ENCODE measurements around the gene KMT2A. TPM values are rescaled to one million over a fixed set of nuclear protein-coding genes. Genes with fewer than 3 reads are reported as not detected.
"Not testable (repeated sequence)": the region's sequence is repeated elsewhere in the genome, so short reads cannot be mapped to it uniquely, and the experiment has no call there.

KMT2A gene
- total RNA-seq, 1 donor from 2014 or later, result 24.3 TPM

DNA sequence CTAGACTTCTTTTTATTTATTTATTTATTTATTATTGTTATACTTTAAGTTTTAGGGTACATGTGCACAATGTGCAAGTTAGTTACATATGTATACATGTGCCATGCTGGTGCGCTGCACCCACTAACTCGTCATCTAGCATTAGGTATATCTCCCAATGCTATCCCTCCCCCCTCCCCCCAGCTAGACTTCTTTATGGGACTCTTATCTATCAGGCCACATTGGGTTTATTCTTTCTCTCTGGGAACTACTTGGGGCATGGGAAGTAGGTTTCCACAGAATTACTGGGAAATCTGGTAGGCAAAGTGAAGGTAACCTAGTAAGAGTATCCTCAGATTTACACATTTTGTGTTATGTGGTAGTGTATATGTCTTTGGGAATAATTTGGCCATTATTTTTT is 32.7 kb downstream of the KMT2A start:
- DNase-seq (ENCODE audit: missing footprints); intact Hi-C loops (cut with DNase I); ATAC-seq: not testable (repeated sequence)

DNA sequence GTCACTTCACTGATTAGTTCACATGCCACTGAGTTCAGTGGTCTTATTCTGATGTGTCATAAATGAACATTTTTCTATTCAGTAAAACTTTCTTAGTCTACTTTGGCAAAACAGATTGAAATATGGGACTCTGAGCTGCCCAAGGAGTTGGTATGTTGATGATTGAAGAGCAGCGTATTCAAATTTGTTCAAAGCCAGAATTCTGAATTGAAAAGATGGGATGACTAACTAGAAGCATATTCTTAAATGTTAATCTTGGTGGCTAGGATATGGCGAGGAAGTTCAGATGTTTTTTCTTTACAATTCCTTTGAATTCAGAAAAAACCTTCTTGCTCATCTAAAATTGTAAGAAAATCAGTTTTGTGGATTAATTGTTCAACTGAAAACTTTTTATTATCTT is 34.7 kb downstream of the KMT2A start:
- intact Hi-C loops (cut with DNase I), result no loop called here
- DNase-seq (ENCODE audit: missing footprints) (no peak), ATAC-seq (no peak)

DNA sequence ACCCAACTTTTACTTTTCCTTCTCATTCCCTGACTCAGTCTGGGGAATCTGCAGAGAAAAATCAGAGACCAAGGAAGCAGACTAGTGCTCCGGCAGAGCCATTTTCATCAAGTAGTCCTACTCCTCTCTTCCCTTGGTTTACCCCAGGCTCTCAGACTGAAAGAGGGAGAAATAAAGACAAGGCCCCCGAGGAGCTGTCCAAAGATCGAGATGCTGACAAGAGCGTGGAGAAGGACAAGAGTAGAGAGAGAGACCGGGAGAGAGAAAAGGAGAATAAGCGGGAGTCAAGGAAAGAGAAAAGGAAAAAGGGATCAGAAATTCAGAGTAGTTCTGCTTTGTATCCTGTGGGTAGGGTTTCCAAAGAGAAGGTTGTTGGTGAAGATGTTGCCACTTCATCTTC is 37.2 kb downstream of the KMT2A start:
- DNase-seq (ENCODE audit: missing footprints) (no peak), ATAC-seq (no peak)
- intact Hi-C loops (cut with DNase I), result no loop called here

DNA sequence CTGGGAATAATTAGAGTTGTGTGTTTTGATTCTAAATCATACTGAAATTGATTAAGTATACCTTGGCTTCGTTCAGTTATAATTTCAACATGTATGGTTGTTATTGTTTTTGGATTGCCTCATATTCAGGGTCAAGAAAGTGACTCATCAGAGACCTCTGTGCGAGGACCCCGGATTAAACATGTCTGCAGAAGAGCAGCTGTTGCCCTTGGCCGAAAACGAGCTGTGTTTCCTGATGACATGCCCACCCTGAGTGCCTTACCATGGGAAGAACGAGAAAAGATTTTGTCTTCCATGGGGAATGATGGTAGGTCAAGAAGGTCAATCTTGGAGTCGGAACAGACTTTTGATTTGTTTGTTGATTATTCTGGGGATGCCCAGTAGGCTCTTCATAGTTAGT is 40.4 kb downstream of the KMT2A start:
- ATAC-seq (no peak), DNase-seq (ENCODE audit: missing footprints) (no peak)
- intact Hi-C loops (cut with DNase I), result no loop called here

DNA sequence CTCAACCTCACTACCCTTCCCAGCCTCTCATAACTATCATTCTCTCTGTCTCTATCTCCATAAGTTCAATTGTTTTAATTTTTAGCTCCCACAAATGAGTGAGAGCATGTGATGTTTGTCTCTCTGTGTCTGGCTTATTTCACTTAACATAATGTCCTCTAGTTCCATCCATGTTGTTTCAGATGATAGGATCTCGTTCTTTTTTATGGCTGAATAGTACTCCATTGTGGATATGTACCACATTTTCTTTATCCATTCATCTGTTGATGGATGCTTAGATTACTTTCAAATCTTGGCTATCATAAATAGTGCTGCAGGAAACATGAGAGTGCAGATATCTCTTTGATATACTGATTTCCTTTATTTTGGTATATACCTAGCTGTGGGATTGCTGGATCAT is 44.9 kb downstream of the KMT2A start:
- intact Hi-C loops (cut with DNase I), result not testable (repeated sequence)

DNA sequence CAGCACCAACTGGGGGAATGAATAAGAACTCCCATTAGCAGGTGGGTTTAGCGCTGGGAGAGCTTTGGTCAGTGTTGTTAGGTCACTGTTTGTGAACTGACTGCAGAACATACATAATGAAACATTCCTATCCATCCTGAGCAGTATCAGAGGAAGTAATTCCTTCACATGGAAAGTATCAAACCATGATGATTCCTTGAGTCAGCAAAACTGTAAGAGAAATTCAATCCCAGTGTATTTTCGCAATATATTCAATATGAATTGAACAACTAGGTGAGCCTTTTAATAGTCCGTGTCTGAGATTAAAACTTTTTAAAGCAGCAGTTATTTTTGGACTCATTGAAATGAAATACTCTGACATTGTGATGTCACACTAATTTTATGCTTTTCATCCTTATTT is 48.1 kb downstream of the KMT2A start:
- intact Hi-C loops (cut with DNase I), result no loop called here

More for the DNA sequence above, 44.9 kb downstream of the KMT2A start:
- not testable (repeated sequence) for DNase-seq (ENCODE audit: missing footprints); ATAC-seq

DNA sequence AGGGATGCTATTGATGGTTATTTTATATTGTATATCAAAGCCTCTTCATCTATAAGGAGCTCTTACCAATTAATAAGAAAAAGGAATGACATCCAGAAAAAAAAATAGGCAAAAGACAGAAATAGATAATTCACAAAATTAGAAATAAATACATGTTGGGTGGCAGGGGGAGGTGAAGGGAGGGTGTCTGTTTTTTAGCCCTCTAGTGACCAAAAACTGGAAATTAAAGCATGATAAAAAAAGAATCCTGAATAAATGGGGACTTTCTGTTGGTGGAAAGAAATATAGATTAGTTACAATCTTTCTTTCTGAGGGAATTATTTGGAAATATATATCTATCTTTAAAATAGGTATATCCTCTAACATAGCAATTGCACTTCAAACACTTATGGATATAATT is 49.0 kb downstream of the KMT2A start:
- ATAC-seq, result no peak
- intact Hi-C loops (cut with DNase I), result loop anchor here (5.0 kb wide), 2 partner anchors 188 to 338 kb away; no protein-coding TSS in a partner anchor
- no peak for DNase-seq (ENCODE audit: missing footprints)

More for the DNA sequence above, 48.1 kb downstream of the KMT2A start:
- DNase-seq (ENCODE audit: missing footprints) (no peak), ATAC-seq (no peak)

DNA sequence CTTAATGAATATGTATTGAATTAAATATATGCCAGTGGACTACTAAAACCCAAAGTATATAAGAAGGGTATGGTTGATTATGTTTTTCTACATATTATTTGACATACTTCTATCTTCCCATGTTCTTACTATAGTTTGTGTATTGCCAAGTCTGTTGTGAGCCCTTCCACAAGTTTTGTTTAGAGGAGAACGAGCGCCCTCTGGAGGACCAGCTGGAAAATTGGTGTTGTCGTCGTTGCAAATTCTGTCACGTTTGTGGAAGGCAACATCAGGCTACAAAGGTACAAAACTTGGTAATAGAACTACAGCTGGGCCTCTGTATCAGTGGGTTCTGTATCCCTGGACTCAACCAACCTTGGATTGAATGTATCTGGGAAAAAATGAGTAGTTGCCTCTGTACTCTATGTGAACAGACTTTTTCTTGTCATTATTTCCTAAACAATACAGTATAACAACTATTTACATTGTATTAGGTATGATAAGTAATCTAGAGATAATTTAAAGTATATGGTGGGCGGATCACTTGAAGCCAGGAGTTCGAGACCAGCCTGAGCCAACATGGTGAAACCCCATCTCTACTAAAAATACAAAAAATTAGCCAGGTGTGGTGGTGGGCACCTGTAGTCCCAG is 52.3 kb downstream of the KMT2A start:
- ATAC-seq, result no peak

DNA sequence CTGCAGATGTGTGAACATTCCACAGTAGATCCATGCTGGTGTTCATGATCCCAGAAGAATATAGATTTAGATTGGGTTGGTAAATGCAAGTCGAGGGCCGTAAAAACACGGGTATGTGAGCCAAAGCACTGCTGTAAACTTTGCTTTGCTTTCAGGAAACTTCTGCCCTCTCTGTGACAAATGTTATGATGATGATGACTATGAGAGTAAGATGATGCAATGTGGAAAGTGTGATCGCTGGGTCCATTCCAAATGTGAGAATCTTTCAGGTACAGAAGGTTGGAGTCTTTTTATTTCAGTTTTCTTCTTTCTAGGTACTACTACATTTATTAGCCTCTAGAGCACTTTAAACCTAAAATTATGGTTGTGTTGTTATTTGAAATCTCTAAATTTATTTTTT is 54.7 kb downstream of the KMT2A start:
- ATAC-seq (no peak), DNase-seq (ENCODE audit: missing footprints) (no peak)
- intact Hi-C loops (cut with DNase I), result loop anchor here (10.0 kb wide), 1 partner anchor 296 kb away; no protein-coding TSS in a partner anchor

More for the DNA sequence above, 52.3 kb downstream of the KMT2A start:
- DNase-seq (ENCODE audit: missing footprints), result no peak
- intact Hi-C loops (cut with DNase I), result loop anchor here (2.0 to 5.0 kb wide), 3 partner anchors 88 to 341 kb away; partner anchors contain the start of gene ATP5MG

DNA sequence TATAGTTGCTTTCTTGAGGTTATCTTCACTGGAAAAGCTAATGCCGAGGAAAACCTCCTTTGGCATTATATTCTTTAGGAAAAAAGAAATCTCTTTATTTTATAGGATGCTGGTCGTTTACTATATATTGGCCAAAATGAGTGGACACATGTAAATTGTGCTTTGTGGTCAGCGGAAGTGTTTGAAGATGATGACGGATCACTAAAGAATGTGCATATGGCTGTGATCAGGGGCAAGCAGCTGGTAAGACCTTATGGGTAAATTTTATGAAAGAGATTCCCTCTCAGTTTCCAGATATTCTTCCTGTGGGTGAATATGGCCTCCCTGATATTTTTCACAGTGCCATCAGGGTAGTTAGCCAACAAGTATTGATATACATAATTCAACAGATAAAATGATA is 61.5 kb downstream of the KMT2A start:
- no peak for ATAC-seq
- DNase-seq (ENCODE audit: missing footprints), result no peak
- intact Hi-C loops (cut with DNase I), result loop anchor here (10.0 kb wide), 1 partner anchor 303 kb away; no protein-coding TSS in a partner anchor

DNA sequence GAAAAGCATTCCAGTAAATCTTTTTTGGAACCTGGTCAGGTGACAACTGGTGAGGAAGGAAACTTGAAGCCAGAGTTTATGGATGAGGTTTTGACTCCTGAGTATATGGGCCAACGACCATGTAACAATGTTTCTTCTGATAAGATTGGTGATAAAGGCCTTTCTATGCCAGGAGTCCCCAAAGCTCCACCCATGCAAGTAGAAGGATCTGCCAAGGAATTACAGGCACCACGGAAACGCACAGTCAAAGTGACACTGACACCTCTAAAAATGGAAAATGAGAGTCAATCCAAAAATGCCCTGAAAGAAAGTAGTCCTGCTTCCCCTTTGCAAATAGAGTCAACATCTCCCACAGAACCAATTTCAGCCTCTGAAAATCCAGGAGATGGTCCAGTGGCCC is 66.9 kb downstream of the KMT2A start:
- intact Hi-C loops (cut with DNase I), result no loop called here

DNA sequence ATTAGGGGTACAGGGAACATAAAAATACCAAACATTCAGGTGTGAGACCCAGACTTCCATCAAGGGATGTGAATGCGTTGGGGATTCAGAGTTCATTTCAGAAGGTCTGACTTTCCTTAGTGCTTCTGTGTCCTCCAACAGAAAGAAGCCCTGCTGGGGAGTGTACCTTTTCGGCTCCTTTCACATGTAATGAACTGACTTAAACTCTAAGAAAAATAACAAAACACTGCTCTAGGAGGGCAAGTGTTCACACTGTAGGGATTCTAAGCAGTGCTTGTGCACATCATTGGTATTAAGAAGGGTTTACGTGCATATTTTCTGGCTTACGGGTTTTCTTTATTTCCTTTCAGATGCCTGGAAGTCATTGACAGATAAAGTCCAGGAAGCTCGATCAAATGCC is 75.3 kb downstream of the KMT2A start:
- no peak for ATAC-seq
- DNase-seq (ENCODE audit: missing footprints), result no peak
- intact Hi-C loops (cut with DNase I), result no loop called here

More for the DNA sequence above, 66.9 kb downstream of the KMT2A start:
- no peak for ATAC-seq
- no peak for DNase-seq (ENCODE audit: missing footprints)

DNA sequence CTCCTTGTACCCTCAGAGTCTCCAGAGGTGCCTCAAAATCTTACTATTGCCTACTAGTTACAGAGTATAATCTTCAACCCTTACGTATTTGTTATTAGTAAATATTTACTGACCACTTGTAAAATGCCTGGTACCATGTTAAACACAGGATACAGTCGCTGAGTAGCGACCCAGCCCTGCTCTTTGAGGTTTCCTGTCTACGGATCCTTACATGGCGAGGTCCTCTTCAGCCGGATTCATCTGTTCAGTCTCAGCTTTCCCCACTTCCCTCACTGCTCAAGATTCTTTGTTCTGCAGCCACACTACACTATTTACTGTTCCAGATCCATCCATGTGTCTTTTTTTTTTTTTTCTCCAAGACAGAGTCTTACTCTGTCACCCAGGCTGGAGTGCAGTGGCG is 77.8 kb downstream of the KMT2A start:
- intact Hi-C loops (cut with DNase I), result no loop called here
- ATAC-seq, result no peak
- no peak for DNase-seq (ENCODE audit: missing footprints)

DNA sequence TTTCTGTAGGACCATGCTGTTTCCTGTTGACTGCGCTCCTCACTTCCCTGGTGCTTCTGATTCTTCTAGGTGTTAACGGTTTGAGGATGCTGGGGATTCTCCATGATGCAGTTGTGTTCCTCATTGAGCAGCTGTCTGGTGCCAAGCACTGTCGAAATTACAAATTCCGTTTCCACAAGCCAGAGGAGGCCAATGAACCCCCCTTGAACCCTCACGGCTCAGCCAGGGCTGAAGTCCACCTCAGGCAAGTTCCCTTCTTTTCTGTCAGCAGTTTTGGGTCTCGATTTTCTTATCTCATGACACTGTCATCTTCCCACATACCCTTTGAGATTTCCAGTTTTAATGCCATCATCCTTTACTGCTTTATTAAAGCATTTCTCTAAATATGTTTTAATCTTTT is 83.3 kb downstream of the KMT2A start:
- intact Hi-C loops (cut with DNase I), result no loop called here
- no peak for DNase-seq (ENCODE audit: missing footprints)
- no peak for ATAC-seq

DNA sequence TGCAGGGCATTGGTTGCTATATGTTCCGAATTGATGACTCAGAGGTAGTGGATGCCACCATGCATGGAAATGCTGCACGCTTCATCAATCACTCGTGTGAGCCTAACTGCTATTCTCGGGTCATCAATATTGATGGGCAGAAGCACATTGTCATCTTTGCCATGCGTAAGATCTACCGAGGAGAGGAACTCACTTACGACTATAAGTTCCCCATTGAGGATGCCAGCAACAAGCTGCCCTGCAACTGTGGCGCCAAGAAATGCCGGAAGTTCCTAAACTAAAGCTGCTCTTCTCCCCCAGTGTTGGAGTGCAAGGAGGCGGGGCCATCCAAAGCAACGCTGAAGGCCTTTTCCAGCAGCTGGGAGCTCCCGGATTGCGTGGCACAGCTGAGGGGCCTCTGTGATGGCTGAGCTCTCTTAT is 85.6 kb downstream of the KMT2A start:
- intact Hi-C loops (cut with DNase I), result no loop called here
- DNase-seq (ENCODE audit: missing footprints), result no peak
- no peak for ATAC-seq

DNA sequence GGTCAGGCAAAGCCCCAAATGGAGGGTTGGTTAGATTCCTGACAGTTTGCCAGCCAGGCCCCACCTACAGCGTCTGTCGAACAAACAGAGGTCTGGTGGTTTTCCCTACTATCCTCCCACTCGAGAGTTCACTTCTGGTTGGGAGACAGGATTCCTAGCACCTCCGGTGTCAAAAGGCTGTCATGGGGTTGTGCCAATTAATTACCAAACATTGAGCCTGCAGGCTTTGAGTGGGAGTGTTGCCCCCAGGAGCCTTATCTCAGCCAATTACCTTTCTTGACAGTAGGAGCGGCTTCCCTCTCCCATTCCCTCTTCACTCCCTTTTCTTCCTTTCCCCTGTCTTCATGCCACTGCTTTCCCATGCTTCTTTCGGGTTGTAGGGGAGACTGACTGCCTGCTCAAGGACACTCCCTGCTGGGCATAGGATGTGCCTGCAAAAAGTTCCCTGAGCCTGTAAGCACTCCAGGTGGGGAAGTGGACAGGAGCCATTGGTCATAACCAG is 86.3 kb downstream of the KMT2A start:
- peak; percentile 25 for ATAC-seq
- intact Hi-C loops (cut with DNase I), result no loop called here

DNA sequence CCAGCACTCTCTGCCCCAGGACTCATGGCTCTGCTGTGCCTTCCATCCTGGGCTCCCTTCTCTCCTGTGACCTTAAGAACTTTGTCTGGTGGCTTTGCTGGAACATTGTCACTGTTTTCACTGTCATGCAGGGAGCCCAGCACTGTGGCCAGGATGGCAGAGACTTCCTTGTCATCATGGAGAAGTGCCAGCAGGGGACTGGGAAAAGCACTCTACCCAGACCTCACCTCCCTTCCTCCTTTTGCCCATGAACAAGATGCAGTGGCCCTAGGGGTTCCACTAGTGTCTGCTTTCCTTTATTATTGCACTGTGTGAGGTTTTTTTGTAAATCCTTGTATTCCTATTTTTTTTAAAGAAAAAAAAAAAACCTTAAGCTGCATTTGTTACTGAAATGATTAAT is 88.1 kb downstream of the KMT2A start:
- intact Hi-C loops (cut with DNase I), result no loop called here
- ATAC-seq, result no peak
- no peak for DNase-seq (ENCODE audit: missing footprints)

More for the DNA sequence above, 86.3 kb downstream of the KMT2A start:
- DNase-seq (ENCODE audit: missing footprints), result no peak

DNA sequence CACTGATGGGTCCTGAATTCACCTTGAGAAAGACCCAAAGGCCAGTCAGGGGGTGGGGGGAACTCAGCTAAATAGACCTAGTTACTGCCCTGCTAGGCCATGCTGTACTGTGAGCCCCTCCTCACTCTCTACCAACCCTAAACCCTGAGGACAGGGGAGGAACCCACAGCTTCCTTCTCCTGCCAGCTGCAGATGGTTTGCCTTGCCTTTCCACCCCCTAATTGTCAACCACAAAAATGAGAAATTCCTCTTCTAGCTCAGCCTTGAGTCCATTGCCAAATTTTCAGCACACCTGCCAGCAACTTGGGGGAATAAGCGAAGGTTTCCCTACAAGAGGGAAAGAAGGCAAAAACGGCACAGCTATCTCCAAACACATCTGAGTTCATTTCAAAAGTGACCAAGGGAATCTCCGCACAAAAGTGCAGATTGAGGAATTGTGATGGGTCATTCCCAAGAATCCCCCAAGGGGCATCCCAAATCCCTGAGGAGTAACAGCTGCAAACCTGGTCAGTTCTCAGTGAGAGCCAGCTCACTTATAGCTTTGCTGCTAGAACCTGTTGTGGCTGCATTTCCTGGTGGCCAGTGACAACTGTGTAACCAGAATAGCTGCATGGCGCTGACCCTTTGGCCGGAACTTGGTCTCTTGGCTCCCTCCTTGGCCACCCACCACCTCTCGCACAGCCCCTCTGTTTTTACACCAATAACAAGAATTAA is 88.6 kb downstream of the KMT2A start:
- intact Hi-C loops (cut with DNase I), result no loop called here
- DNase-seq (ENCODE audit: missing footprints) (no peak), ATAC-seq (no peak)

DNA sequence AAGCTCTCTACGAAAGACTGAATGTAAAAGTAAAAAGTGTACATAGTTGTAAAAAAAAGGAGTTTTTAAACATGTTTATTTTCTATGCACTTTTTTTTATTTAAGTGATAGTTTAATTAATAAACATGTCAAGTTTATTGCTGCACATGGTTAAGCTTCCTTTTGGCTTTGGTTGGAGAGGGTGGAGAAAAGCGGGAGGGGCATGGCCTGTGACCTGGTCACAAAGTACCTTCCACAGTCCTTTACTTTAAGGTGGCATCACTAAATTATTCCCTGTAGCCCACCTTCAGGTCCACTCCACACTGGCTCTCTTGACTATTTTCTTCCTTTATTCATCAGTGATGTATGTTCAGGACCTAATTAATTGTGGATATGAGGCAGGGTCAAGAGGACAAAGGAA is 90.4 kb downstream of the KMT2A start:
- intact Hi-C loops (cut with DNase I), result no loop called here

DNA sequence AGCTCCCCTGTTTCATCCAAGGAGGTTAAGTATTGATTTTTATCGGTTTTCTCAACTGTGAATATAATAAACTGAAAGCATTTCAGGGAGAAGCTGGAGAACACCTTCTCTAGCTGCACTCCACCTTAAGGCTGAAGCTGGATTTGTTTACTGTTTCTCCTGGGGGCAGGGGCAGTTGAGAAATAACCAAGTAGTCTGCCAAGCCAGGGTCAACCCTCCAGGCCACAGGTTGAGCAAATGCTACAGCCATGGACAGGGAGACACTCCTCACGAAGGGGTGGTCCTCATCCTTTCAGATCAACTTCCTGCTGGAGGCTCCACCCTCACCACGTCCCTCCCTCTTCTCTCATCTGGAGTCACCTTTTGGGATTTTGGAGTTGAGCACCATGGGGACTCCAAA is 90.8 kb downstream of the KMT2A start, which contains the start of gene TTC36:
Gene TTC36, plus strand, starts transcription at position 366 of the 400 bp plus-strand sequence. Its CDS starts 21 bp downstream, at position 387.
- intact Hi-C loops (cut with DNase I), result no loop called here
- DNase-seq (ENCODE audit: missing footprints) (no peak), ATAC-seq (no peak)

More for the DNA sequence above, 90.4 kb downstream of the KMT2A start:
- ATAC-seq (no peak), DNase-seq (ENCODE audit: missing footprints) (no peak)

Data from Right ventricle myocardium inferior (tissue), 1 donor.